ENCODE data around the gene PLEKHM3.

DNA sequence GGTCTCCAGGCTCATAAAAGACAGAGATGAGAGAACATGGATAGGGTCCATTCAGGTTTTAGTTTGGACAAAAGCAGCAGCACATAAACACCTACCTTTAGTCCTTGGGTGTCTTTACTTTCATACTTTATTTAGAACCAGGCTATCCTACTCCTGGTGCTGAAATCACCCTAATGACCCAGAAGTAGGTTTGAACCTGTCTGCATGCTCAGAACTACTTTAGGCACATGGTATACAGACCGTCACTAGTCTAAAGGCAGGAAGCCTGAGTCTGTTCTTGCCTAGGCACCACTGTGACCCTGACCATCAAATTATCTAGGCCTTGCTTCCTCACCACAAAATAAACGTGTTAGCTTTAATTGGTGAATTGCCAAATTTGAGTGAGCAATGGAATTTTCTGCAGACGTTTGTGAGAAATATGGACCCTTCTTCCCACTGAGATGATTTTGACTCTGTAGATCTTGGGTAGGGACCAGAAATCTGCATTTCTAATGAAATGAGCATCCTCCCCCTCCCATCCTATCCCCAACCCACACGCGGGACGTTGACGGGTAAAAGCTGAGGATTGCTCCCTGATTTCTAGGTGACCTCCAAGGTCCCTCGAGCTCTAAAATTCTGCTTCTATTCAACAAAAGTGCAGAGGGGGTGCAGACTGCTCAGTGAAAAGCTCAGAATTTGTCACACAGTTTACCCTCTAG lies 75.1 kb downstream of the PLEKHM3 start:
- TF ChIP-seq CTCF (IDR thresholded peaks at IDR 0.05): no peak
- no peak for TF ChIP-seq REST (IDR thresholded peaks at IDR 0.05; ENCODE audit: insufficient read depth in 1 of 2, low read depth in 2 of 2, low read length in 1 of 2)
- TF ChIP-seq POLR2AphosphoS5 (IDR thresholded peaks at IDR 0.05; ENCODE audit: low read depth, low read length): no peak
- TF ChIP-seq SIN3A (IDR thresholded peaks at IDR 0.05; ENCODE audit: borderline replicate concordance, insufficient read depth, low read depth, low read length): no peak

All from Panc1 (cell line).